Measurements from ENCODE around the gene ADGRA1.

GRCh38 chr10:133132473-133133291 lies 45.0 kb downstream of the ADGRA1 start:
- TF ChIP-seq SUZ12 (IDR thresholded peaks at IDR 0.05): no peak
- TF ChIP-seq, protein P1, sequence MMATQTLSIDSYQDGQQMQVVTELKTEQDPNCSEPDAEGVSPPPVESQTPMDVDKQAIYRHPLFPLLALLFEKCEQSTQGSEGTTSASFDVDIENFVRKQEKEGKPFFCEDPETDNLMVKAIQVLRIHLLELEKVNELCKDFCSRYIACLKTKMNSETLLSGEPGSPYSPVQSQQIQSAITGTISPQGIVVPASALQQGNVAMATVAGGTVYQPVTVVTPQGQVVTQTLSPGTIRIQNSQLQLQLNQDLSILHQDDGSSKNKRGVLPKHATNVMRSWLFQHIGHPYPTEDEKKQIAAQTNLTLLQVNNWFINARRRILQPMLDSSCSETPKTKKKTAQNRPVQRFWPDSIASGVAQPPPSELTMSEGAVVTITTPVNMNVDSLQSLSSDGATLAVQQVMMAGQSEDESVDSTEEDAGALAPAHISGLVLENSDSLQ (IDR thresholded peaks at IDR 0.05): no peak
- TF ChIP-seq ZNF384 (IDR thresholded peaks at IDR 0.05): no peak
- TF ChIP-seq FOXA1 (IDR thresholded peaks at IDR 0.05): no peak
- TF ChIP-seq FOXK2 (IDR thresholded peaks at IDR 0.05): no peak
- no peak for TF ChIP-seq TARDBP (IDR thresholded peaks at IDR 0.05)
- TF ChIP-seq SP1 (IDR thresholded peaks at IDR 0.05): no peak
- no peak for TF ChIP-seq BHLHE40 (IDR thresholded peaks at IDR 0.05; ENCODE audit: borderline replicate concordance)
- no peak for TF ChIP-seq FOXM1 (IDR thresholded peaks at IDR 0.05; ENCODE audit: borderline replicate concordance)
- TF ChIP-seq ELF4 (IDR thresholded peaks at IDR 0.05): no peak

All from HEK293T (cell line).